ENCODE results near the gene LDHAL6B. TPM values are rescaled to one million over a fixed set of nuclear protein-coding genes. Genes with fewer than 3 reads are reported as not detected.

Gene LDHAL6B
- total and polyA plus RNA-seq, 12 donors: not detected

DNA sequence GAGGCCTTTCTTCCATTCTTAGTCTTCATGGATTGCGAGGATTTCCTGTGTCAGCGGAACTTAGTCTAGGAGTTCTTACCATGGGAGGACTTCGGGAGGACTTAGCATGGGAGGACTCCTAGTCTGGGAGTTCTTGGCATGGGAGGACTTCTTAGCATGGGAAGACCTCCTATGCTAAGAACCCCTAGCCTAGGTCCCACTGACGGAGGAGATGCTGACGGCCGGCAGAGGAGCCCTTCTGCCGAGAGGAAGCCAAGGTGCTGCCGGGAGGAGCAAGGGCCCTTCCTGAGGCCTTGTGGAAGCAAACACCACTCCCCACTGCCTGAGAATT lies 35.6 kb upstream of the LDHAL6B start:
- H3K4me1 ChIP-seq (replicated peaks in 1 of 2): peaks cover 23 to 32% of the 10 kb centered on the region in 2 donors
- intact Hi-C loops (cut with DNase I): loop anchor here in 1 of 2 donors (10.0 kb wide), 1 partner anchor 324 kb away; no protein-coding TSS in a partner anchor

DNA sequence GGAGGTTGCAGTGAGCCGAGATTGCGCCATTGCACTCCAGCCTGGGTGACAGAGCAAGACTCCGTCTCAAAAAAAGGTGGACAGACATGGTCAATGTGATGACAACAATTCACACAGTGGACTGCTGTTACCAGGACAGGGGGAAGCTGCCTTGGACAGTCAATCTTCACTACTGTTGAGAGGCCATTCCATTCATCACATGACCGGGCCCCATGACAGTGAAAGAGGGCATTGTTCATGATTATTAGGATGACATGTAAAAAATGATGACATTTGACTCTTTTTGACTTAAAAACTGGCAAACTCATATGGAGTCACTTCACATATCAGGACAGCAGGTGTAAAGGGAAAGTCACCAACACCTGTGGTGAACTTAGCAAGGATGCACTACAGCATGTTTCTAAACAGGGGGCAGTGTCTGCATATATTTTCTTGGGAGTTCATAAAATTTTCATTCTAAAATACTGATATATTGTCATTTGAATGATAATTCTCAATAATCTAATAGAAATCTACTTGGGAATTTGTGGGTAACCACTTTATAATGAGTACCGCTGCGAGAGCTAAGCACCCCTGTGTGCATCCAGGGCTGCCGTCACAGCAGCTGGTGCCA lies 34.2 kb upstream of the LDHAL6B start:
- DNase-seq: no peak
- WGBS, 4 donors: 94 to 99% (median 98%) methylated on average over 7 of the region's 7 CpGs
- Histone ChIP-seq H3K27ac (no peak overlapping the region), H3K9me3 (replicated peaks in 1 of 3) (no peaks in the 10 kb centered on the region), H3K4me1 (replicated peaks in 1 of 2) (peaks cover 23 to 32% of the 10 kb centered on the region in 2 donors), H3K36me3 (replicated peaks in 1 of 2) (no peaks in the 10 kb centered on the region), H3K4me3 (no peak overlapping the region), H3K27me3 (no peaks in the 10 kb centered on the region)
- no peak for TF ChIP-seq POLR2A (IDR thresholded peaks at IDR 0.05)
- TF ChIP-seq, protein P1, sequence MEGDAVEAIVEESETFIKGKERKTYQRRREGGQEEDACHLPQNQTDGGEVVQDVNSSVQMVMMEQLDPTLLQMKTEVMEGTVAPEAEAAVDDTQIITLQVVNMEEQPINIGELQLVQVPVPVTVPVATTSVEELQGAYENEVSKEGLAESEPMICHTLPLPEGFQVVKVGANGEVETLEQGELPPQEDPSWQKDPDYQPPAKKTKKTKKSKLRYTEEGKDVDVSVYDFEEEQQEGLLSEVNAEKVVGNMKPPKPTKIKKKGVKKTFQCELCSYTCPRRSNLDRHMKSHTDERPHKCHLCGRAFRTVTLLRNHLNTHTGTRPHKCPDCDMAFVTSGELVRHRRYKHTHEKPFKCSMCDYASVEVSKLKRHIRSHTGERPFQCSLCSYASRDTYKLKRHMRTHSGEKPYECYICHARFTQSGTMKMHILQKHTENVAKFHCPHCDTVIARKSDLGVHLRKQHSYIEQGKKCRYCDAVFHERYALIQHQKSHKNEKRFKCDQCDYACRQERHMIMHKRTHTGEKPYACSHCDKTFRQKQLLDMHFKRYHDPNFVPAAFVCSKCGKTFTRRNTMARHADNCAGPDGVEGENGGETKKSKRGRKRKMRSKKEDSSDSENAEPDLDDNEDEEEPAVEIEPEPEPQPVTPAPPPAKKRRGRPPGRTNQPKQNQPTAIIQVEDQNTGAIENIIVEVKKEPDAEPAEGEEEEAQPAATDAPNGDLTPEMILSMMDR (IDR thresholded peaks at IDR 0.05): no peak
- intact Hi-C loops (cut with DNase I): loop anchor here in 1 of 2 donors (10.0 kb wide), 1 partner anchor 322 kb away; no protein-coding TSS in a partner anchor

More for the DNA sequence above, 35.6 kb upstream of the LDHAL6B start:
- Histone ChIP-seq H3K9me3 (replicated peaks in 1 of 3) (no peaks in the 10 kb centered on the region), H3K27ac (no peak overlapping the region), H3K36me3 (replicated peaks in 1 of 2) (no peaks in the 10 kb centered on the region), H3K4me3 (no peak overlapping the region), H3K27me3 (no peaks in the 10 kb centered on the region)
- WGBS, 4 donors: 91 to 98% (median 98%) methylated on average over 6 to 8 of the region's 8 CpGs
- no peak for TF ChIP-seq POLR2A (IDR thresholded peaks at IDR 0.05)
- TF ChIP-seq, protein P1 (IDR thresholded peaks at IDR 0.05): no peak
- DNase-seq: no peak

DNA sequence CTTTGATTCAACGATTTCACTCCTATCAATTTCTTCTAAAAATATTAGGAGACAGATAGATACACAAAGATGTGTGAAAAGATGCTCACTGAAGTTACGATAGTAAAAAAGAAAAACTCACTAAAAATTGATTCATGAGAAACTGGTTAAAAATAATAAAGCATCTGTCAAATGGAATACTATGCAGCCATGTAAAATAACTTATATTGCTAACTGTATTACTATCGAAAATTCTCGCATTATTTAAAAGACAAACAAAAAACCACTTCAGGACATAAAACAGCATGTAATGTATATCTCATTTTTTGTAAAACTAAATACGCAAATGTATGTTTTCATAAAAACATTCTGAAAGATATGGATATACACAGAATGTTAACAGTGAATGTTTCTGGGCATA lies 33.4 kb upstream of the LDHAL6B start:
- peaks cover 21 to 31% of the 10 kb centered on the region in 2 donors for H3K4me1 ChIP-seq (replicated peaks in 1 of 2)
- H3K9me3 ChIP-seq (replicated peaks in 1 of 3): no peaks in the 10 kb centered on the region
- TF ChIP-seq POLR2A (IDR thresholded peaks at IDR 0.05): no peak
- DNase-seq: no peak
- intact Hi-C loops (cut with DNase I): loop anchor here in 1 of 2 donors (10.0 kb wide), 1 partner anchor 322 kb away; no protein-coding TSS in a partner anchor
- no peak overlapping the region for H3K4me3 ChIP-seq
- WGBS, 4 donors: 92 to 97% (median 94%) methylated on average over 5 of the region's 5 CpGs
- no peaks in the 10 kb centered on the region for H3K27me3 ChIP-seq
- no peak overlapping the region for H3K27ac ChIP-seq
- H3K36me3 ChIP-seq (replicated peaks in 1 of 2): no peaks in the 10 kb centered on the region

DNA sequence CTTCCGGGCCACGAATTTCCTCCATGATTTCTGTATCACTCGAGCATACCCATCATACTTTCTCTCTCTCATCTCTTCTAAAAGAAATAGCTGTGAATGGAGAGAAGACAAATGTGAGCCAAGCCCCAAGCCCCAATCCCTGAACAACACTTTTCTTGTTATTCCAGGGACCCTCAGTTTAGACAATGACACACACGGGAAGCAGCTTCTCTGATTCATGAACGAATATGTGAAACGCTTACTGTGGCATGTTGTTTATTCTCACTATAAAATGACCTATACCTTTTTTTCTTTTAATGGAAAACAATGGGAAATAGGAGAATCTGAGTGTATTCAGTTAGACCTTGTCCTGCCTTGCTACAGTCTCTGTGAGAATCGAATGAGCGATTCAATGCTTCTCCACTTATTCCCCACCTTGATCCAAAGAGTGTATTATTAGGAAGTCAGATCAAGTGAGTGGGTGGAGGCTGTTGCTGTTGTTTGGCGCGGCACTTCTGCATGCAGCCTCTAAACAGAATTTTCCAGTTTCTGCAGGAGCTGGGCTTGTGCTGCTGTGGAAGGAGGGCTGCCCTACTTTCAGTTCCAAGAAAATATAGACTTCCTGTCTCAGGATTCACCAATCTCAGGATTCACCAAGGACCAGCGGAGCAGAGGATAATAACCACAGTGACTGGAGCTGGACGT lies 32.4 kb upstream of the LDHAL6B start:
- WGBS, 4 donors: 85 to 88% (median 87%) methylated on average over 12 of the region's 12 CpGs
- no peaks in the 10 kb centered on the region for H3K9me3 ChIP-seq (replicated peaks in 1 of 3)
- no peak for DNase-seq
- peaks cover 10 to 21% of the 10 kb centered on the region in 2 donors for H3K4me1 ChIP-seq (replicated peaks in 1 of 2)
- peak overlapping the region in 2 of 5 donors; percentile 25 to 50 for H3K27ac ChIP-seq
- H3K27me3 ChIP-seq: no peaks in the 10 kb centered on the region
- H3K4me3 ChIP-seq: no peak overlapping the region
- H3K36me3 ChIP-seq (replicated peaks in 1 of 2): no peaks in the 10 kb centered on the region
- no peak for TF ChIP-seq POLR2A (IDR thresholded peaks at IDR 0.05)
- TF ChIP-seq, protein P1 (IDR thresholded peaks at IDR 0.05): no peak
- intact Hi-C loops (cut with DNase I): loop anchor here in 1 of 2 donors (10.0 kb wide), 1 partner anchor 321 kb away; no protein-coding TSS in a partner anchor
